ENCODE measurements around the gene SNX7. TPM values are rescaled to one million over a fixed set of nuclear protein-coding genes. Genes with fewer than 3 reads are reported as not detected.

Gene SNX7
- total RNA-seq, 4 donors from 2014 or later, result 6.7 to 78.7 (median 25.8) TPM

DNA sequence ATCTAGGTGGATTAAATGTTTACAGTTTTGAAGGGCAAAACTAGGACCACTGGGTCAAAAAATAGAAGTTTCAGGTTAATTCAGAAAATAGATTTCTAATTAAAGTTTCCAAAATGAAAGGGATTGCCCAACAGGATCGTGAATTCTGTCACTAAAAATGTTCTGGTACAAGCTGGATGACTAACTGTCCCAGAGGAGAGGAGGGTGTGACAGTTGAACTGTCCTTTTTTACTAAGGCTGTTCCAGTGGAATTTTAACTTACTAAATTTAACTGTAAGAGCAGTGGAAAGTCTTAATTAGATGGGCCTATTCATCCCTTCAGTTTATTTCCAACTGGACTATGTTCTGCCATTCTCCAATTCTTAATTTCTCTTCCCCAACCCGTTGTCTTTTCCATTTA lies 7.2 kb downstream of the SNX7 start:
- no peak for DNase-seq
- no peaks in the 10 kb centered on the region for H3K36me3 ChIP-seq
- no peak overlapping the region for H3K4me3 ChIP-seq
- TF ChIP-seq POLR2A (IDR thresholded peaks at IDR 0.05), result no peak
- TF ChIP-seq, protein P1, sequence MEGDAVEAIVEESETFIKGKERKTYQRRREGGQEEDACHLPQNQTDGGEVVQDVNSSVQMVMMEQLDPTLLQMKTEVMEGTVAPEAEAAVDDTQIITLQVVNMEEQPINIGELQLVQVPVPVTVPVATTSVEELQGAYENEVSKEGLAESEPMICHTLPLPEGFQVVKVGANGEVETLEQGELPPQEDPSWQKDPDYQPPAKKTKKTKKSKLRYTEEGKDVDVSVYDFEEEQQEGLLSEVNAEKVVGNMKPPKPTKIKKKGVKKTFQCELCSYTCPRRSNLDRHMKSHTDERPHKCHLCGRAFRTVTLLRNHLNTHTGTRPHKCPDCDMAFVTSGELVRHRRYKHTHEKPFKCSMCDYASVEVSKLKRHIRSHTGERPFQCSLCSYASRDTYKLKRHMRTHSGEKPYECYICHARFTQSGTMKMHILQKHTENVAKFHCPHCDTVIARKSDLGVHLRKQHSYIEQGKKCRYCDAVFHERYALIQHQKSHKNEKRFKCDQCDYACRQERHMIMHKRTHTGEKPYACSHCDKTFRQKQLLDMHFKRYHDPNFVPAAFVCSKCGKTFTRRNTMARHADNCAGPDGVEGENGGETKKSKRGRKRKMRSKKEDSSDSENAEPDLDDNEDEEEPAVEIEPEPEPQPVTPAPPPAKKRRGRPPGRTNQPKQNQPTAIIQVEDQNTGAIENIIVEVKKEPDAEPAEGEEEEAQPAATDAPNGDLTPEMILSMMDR (IDR thresholded peaks at IDR 0.05), result no peak
- H3K9me3 ChIP-seq, result no peaks in the 10 kb centered on the region
- intact Hi-C loops (cut with DNase I; ENCODE audit: low total_unique reads), result no loop called here
- H3K27me3 ChIP-seq, result no peaks in the 10 kb centered on the region
- H3K4me1 ChIP-seq, result peaks cover 0 to 4% of the 10 kb centered on the region in 2 donors
- no peak overlapping the region for H3K27ac ChIP-seq

DNA sequence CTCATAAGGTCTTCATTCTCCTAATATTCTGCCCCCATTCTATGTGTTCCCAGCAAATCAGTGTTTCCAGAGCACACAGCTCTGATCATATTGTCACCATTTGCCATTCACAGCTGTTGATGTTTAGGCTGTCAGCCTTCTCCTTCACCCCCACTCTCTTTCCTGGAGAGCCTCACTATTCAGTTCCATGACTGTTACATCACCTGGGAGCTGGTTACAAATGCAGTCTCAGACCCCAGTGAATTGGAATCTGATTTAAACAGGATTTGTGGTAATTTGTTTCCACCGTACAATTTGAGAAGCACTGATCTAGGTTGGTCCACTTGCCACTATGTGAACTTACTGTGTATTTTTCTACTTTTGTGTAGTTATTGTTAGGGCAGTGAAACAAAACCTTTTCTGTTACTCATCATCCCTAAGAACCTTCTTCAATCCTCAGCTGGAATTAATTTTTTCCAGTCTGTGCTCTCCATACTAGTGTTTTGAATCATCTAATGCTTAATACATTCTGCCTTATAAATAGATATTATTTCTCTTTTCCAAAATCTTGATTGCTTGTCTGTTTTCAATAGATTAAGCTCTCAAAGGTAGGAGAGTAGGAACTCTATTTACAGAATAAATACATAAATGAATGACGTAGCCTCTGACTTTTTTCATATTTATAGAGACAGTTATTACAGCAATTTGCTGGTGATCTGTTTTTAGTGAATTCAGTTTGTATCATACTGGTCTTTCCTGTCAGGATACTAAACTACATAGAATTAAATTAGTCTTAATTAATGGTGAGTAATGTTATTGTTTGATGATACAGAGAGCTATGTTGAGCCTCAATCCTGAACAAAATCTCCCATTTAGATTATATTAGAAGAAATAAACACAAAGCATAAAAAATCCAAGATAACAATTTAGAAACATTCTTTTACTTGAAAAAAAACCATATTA lies 8.1 kb downstream of the SNX7 start:
- intact Hi-C loops (cut with DNase I; ENCODE audit: low total_unique reads), result no loop called here
- no peak overlapping the region for H3K4me3 ChIP-seq
- H3K27ac ChIP-seq, result no peak overlapping the region
- H3K27me3 ChIP-seq, result no peaks in the 10 kb centered on the region
- TF ChIP-seq POLR2A (IDR thresholded peaks at IDR 0.05), result no peak
- TF ChIP-seq, protein P1 (IDR thresholded peaks at IDR 0.05), result no peak
- no peak for DNase-seq
- H3K36me3 ChIP-seq, result no peaks in the 10 kb centered on the region
- H3K9me3 ChIP-seq, result no peaks in the 10 kb centered on the region
- H3K4me1 ChIP-seq, result peaks cover 0 to 4% of the 10 kb centered on the region in 2 donors

DNA sequence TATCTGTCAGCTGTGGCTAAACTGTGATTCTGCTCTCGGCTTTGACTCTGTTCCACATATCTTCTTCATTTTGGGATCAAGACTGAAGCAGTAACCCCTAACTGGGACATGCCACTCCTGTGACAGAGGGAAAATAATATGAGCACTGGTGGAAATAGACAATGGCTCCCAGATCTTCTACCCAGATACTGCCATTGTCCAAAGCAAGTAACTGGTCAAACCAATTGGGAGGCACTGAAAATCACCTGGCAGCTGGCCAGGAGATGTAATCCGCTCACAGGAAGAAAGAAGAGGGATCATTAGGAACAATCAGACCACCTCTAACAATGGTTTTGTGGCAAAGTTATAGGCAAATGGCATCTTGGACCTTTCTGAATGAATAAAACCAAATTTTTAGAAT lies 10.7 kb downstream of the SNX7 start:
- intact Hi-C loops (cut with DNase I; ENCODE audit: low total_unique reads), result no loop called here
- TF ChIP-seq, protein P1 (IDR thresholded peaks at IDR 0.05), result no peak
- TF ChIP-seq POLR2A (IDR thresholded peaks at IDR 0.05), result no peak
- Histone ChIP-seq H3K4me1 (no peaks in the 10 kb centered on the region), H3K4me3 (no peak overlapping the region), H3K9me3 (no peaks in the 10 kb centered on the region), H3K27me3 (no peaks in the 10 kb centered on the region), H3K36me3 (no peaks in the 10 kb centered on the region), H3K27ac (no peak overlapping the region)
- DNase-seq, result no peak

DNA sequence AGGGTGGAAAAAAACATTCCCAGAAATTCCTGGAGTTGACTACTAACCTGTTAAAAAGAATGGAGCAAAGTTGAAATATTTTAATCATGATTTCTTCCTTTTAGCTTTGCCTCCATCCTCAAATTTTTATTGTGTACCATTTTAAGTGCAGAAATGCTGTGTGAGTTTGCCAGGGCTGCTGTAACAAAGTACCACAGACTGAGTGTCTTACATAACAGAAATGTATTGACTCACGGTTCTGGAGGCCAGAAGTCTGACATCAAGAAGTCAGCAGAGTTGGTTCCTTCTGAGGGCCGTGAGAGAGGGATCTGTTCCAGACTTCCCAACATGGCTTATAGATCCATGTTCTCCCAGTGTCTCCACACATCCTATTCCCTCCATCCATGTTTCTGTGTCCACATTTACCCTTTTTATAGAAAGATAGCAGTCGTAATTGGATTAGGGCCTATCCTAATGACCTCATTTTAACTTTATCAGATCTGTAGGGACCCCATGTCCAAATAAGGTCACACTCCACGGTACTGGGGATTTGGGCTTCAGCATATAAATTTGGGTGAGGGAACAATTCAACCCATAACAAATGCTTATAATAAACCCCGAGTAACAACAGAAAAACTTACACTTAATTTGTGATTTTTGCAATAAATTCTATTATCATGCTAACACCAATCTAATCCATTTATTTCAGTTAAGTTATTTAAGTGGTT lies 12.7 kb downstream of the SNX7 start:
- Histone ChIP-seq H3K27ac (peak overlapping the region in 1 of 2 donors; percentile 23), H3K36me3 (no peaks in the 10 kb centered on the region), H3K9me3 (no peaks in the 10 kb centered on the region), H3K4me3 (no peak overlapping the region), H3K4me1 (no peaks in the 10 kb centered on the region), H3K27me3 (no peaks in the 10 kb centered on the region)
- TF ChIP-seq, protein P1 (IDR thresholded peaks at IDR 0.05), result no peak
- no peak for TF ChIP-seq POLR2A (IDR thresholded peaks at IDR 0.05)
- DNase-seq, result no peak
- intact Hi-C loops (cut with DNase I; ENCODE audit: low total_unique reads), result no loop called here

DNA sequence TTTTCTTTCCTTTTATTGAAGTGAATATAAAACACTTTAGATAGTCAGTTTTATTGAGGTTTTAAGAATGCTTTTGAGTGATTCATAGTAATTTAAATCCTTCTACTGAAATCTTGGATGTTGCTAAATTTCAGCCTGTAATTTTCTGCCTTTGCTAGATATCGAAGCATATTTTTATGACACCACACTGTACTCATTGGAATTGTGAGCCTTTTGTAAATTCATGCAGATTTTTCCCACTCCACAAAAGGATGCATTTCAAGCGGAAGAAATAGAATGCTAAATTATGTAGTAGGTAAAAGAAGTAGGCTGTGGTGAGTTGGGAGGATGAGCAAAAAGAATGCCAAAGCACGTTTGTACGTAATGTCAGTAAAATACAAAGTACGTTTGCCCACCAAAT lies 13.8 kb downstream of the SNX7 start:
- no peak for TF ChIP-seq POLR2A (IDR thresholded peaks at IDR 0.05)
- TF ChIP-seq, protein P1 (IDR thresholded peaks at IDR 0.05), result no peak
- H3K27me3 ChIP-seq, result no peaks in the 10 kb centered on the region
- intact Hi-C loops (cut with DNase I; ENCODE audit: low total_unique reads), result no loop called here
- H3K4me1 ChIP-seq, result no peaks in the 10 kb centered on the region
- no peaks in the 10 kb centered on the region for H3K36me3 ChIP-seq
- H3K9me3 ChIP-seq, result no peaks in the 10 kb centered on the region
- no peak for DNase-seq
- peak overlapping the region in 1 of 2 donors; percentile 41 for H3K27ac ChIP-seq
- H3K4me3 ChIP-seq, result no peak overlapping the region

All from uterus (tissue), 4 donors.